Cardiac fibroblast (primary cell): Measurements from ENCODE around the gene REEP3.

Experiments
- DNase-seq, 2 donors: peaks; one replicate each; pipeline versions ENCODE4 v3.0.0 to v3.0.0-alpha.2; 2010; ENCODE audit warnings: low read depth in 2 of 2
- H3K4me3 ChIP-seq, 2 donors: replicated peaks in 1 of 2; 1 replicate in 1 of 2; 2 replicates in 1 of 2; pipeline ENCODE4 v1.5.1; 2011; ENCODE audit warnings: low read depth in 2 of 2, low read length in 2 of 2, mild to moderate bottlenecking in 2 of 2, moderate library complexity in 1 of 2
- CTCF ChIP-seq: IDR thresholded peaks from one replicate; pipeline ENCODE4 v1.5.1; 2011; ENCODE audit warnings: low read depth, mild to moderate bottlenecking, low read length, inconsistent platforms

REEP3 gene

GRCh38 chr10:63504145-63504881, 16.9 kb upstream of the REEP3 start:
- TF ChIP-seq CTCF, result no peak
- no peak overlapping the region for H3K4me3 ChIP-seq
- no peak for DNase-seq

GRCh38 chr10:63505562-63505961, 15.6 kb upstream of the REEP3 start:
- H3K4me3 ChIP-seq, result no peak overlapping the region
- no peak for TF ChIP-seq CTCF
- DNase-seq, result no peak

- TF ChIP-seq CTCF, result no peak
- H3K4me3 ChIP-seq, result no peak overlapping the region
- no peak for DNase-seq
Observed at GRCh38 chr10:63506554-63506953, 14.6 kb upstream of the REEP3 start.

GRCh38 chr10:63515002-63515763, 6.0 kb upstream of the REEP3 start:
- TF ChIP-seq CTCF, result no peak
- no peak overlapping the region for H3K4me3 ChIP-seq
- DNase-seq, result peak; percentile 57 to 78

GRCh38 chr10:63516207-63516606, 5.0 kb upstream of the REEP3 start:
- no peak for TF ChIP-seq CTCF
- DNase-seq, result no peak
- H3K4me3 ChIP-seq, result no peak overlapping the region

GRCh38 chr10:63518690-63519288, 2.4 kb upstream of the REEP3 start:
- DNase-seq, result no peak
- TF ChIP-seq CTCF, result no peak

More at GRCh38 chr10:63518690-63519288, 2.4 kb upstream of the REEP3 start:
- H3K4me3 ChIP-seq, result no peak overlapping the region
